ENCODE results near the gene MICU2.

- TF ChIP-seq POLR2A (IDR thresholded peaks at IDR 0.05) = no peak
- TF ChIP-seq, protein P1, sequence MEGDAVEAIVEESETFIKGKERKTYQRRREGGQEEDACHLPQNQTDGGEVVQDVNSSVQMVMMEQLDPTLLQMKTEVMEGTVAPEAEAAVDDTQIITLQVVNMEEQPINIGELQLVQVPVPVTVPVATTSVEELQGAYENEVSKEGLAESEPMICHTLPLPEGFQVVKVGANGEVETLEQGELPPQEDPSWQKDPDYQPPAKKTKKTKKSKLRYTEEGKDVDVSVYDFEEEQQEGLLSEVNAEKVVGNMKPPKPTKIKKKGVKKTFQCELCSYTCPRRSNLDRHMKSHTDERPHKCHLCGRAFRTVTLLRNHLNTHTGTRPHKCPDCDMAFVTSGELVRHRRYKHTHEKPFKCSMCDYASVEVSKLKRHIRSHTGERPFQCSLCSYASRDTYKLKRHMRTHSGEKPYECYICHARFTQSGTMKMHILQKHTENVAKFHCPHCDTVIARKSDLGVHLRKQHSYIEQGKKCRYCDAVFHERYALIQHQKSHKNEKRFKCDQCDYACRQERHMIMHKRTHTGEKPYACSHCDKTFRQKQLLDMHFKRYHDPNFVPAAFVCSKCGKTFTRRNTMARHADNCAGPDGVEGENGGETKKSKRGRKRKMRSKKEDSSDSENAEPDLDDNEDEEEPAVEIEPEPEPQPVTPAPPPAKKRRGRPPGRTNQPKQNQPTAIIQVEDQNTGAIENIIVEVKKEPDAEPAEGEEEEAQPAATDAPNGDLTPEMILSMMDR (IDR thresholded peaks at IDR 0.05) = no peak
Measured at GRCh38 chr13:21606796-21607195, 2.8 kb upstream of the MICU2 start.
